ENCODE measurements around the gene ARL15.
A peak's percentile ranks its signal among the peaks of the same experiment; 100 is the strongest.

ARL15 gene

GRCh38 chr5:54165687-54166086, 144.7 kb downstream of the ARL15 start:
- Histone ChIP-seq H3K27me3 (replicated peaks) (no peaks in the 10 kb centered on the region), H3K36me3 (replicated peaks) (no peaks in the 10 kb centered on the region), H3K27ac (no peak overlapping the region), H3K4me3 (ENCODE audit: low read depth, low read length) (no peak overlapping the region)
- in situ Hi-C loops (cut with HindIII; ENCODE audit: low pct_ligation_motif_present, low sequenced_read_pairs) = no loop called here
- DNase-seq = no peak
- no peak for TF ChIP-seq CTCF (IDR thresholded peaks at IDR 0.05; ENCODE audit: low read depth, low read length, missing control alignments)

GRCh38 chr5:54162184-54162583, 148.2 kb downstream of the ARL15 start:
- DNase-seq = no peak
- in situ Hi-C loops (cut with HindIII; ENCODE audit: low pct_ligation_motif_present, low sequenced_read_pairs) = no loop called here
- Histone ChIP-seq H3K27me3 (replicated peaks) (no peaks in the 10 kb centered on the region), H3K36me3 (replicated peaks) (no peaks in the 10 kb centered on the region), H3K4me3 (ENCODE audit: low read depth, low read length) (no peak overlapping the region), H3K27ac (no peak overlapping the region)
- no peak for TF ChIP-seq CTCF (IDR thresholded peaks at IDR 0.05; ENCODE audit: low read depth, low read length, missing control alignments)

GRCh38 chr5:54160329-54160728, 150.0 kb downstream of the ARL15 start:
- no peak for DNase-seq
- no peak overlapping the region for H3K27ac ChIP-seq
- no peaks in the 10 kb centered on the region for H3K27me3 ChIP-seq (replicated peaks)
- in situ Hi-C loops (cut with HindIII; ENCODE audit: low pct_ligation_motif_present, low sequenced_read_pairs) = no loop called here
- no peaks in the 10 kb centered on the region for H3K36me3 ChIP-seq (replicated peaks)
- H3K4me3 ChIP-seq (ENCODE audit: low read depth, low read length) = no peak overlapping the region
- TF ChIP-seq CTCF (IDR thresholded peaks at IDR 0.05; ENCODE audit: low read depth, low read length, missing control alignments) = no peak

- no peaks in the 10 kb centered on the region for H3K27me3 ChIP-seq (replicated peaks)
- in situ Hi-C loops (cut with HindIII; ENCODE audit: low pct_ligation_motif_present, low sequenced_read_pairs) = no loop called here
Measured at GRCh38 chr5:54159893-54160195, 150.5 kb downstream of the ARL15 start.

GRCh38 chr5:54159153-54159892, 151.1 kb downstream of the ARL15 start:
- in situ Hi-C loops (cut with HindIII; ENCODE audit: low pct_ligation_motif_present, low sequenced_read_pairs) = no loop called here
- H3K27ac ChIP-seq = no peak overlapping the region

More at GRCh38 chr5:54159893-54160195, 150.5 kb downstream of the ARL15 start:
- H3K36me3 ChIP-seq (replicated peaks) = no peaks in the 10 kb centered on the region
- no peak for TF ChIP-seq CTCF (IDR thresholded peaks at IDR 0.05; ENCODE audit: low read depth, low read length, missing control alignments)
- DNase-seq = no peak
- no peak overlapping the region for H3K4me3 ChIP-seq (ENCODE audit: low read depth, low read length)
- no peak overlapping the region for H3K27ac ChIP-seq

More at GRCh38 chr5:54159153-54159892, 151.1 kb downstream of the ARL15 start:
- Histone ChIP-seq H3K36me3 (replicated peaks) (no peaks in the 10 kb centered on the region), H3K4me3 (ENCODE audit: low read depth, low read length) (no peak overlapping the region), H3K27me3 (replicated peaks) (no peaks in the 10 kb centered on the region)
- TF ChIP-seq CTCF (IDR thresholded peaks at IDR 0.05; ENCODE audit: low read depth, low read length, missing control alignments) = peak; percentile 16
- peak; percentile 32 for DNase-seq

All from brain microvascular endothelial cell (primary cell).